SKM-1 treated with dmso at 0.1 percent for 144 hours (cell line): ENCODE data around the gene ZC3H14.

Source experiments
- DNase-seq: peaks from one replicate; lab custom pipeline; 2025; ENCODE audit not compliant: unreplicated experiment; lab: John Stamatoyannopoulos, UW

ZC3H14 gene

GRCh38 chr14:88605594-88605993, 42.8 kb downstream of the ZC3H14 start:
- DNase-seq, result no peak

- DNase-seq, result no peak
Measured at GRCh38 chr14:88607829-88608228, 45.0 kb downstream of the ZC3H14 start.

- no peak for DNase-seq
Measured at GRCh38 chr14:88611878-88612277, 49.0 kb downstream of the ZC3H14 start.

GRCh38 chr14:88612981-88613380, 50.1 kb downstream of the ZC3H14 start:
- no peak for DNase-seq

GRCh38 chr14:88613552-88614010, 50.7 kb downstream of the ZC3H14 start:
- no peak for DNase-seq

- no peak for DNase-seq
Measured at GRCh38 chr14:88614218-88614907, 51.5 kb downstream of the ZC3H14 start.

- no peak for DNase-seq
Measured at GRCh38 chr14:88616697-88617096, 53.9 kb downstream of the ZC3H14 start.

- DNase-seq, result no peak
Measured at GRCh38 chr14:88617479-88617878, 54.6 kb downstream of the ZC3H14 start.

GRCh38 chr14:88618476-88618875, 55.6 kb downstream of the ZC3H14 start:
- no peak for DNase-seq

- DNase-seq, result no peak
Measured at GRCh38 chr14:88621100-88621499, 58.3 kb downstream of the ZC3H14 start.

- no peak for DNase-seq
Measured at GRCh38 chr14:88625671-88626070, 62.8 kb downstream of the ZC3H14 start.

- no peak for DNase-seq
Measured at GRCh38 chr14:88628033-88628432, 65.2 kb downstream of the ZC3H14 start.

- no peak for DNase-seq
Measured at GRCh38 chr14:88628462-88628861, 65.6 kb downstream of the ZC3H14 start.

- no peak for DNase-seq
Measured at GRCh38 chr14:88630565-88630964, 67.7 kb downstream of the ZC3H14 start.

GRCh38 chr14:88631091-88631490, 68.3 kb downstream of the ZC3H14 start:
- DNase-seq, result no peak

- no peak for DNase-seq
Measured at GRCh38 chr14:88632512-88632911, 69.7 kb downstream of the ZC3H14 start.

GRCh38 chr14:88639221-88639620, 76.4 kb downstream of the ZC3H14 start:
- DNase-seq, result no peak

- no peak for DNase-seq
Measured at GRCh38 chr14:88660056-88660455, 97.2 kb downstream of the ZC3H14 start.

GRCh38 chr14:88667555-88668273, 104.9 kb downstream of the ZC3H14 start:
- DNase-seq, result peak; percentile 38

- no peak for DNase-seq
Measured at GRCh38 chr14:88668448-88669116, 105.7 kb downstream of the ZC3H14 start.

- no peak for DNase-seq
Measured at GRCh38 chr14:88669346-88669745, 106.5 kb downstream of the ZC3H14 start.
